ENCODE results near the gene GATA5.

GRCh38 chr20:62429455-62430310 is 46.1 kb downstream of the GATA5 start:
- TF ChIP-seq EZH2phosphoT487 (conservative IDR thresholded peaks at IDR 0.05; ENCODE audit: low read length) = no peak
- TF ChIP-seq, protein P1, sequence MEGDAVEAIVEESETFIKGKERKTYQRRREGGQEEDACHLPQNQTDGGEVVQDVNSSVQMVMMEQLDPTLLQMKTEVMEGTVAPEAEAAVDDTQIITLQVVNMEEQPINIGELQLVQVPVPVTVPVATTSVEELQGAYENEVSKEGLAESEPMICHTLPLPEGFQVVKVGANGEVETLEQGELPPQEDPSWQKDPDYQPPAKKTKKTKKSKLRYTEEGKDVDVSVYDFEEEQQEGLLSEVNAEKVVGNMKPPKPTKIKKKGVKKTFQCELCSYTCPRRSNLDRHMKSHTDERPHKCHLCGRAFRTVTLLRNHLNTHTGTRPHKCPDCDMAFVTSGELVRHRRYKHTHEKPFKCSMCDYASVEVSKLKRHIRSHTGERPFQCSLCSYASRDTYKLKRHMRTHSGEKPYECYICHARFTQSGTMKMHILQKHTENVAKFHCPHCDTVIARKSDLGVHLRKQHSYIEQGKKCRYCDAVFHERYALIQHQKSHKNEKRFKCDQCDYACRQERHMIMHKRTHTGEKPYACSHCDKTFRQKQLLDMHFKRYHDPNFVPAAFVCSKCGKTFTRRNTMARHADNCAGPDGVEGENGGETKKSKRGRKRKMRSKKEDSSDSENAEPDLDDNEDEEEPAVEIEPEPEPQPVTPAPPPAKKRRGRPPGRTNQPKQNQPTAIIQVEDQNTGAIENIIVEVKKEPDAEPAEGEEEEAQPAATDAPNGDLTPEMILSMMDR (IDR thresholded peaks at IDR 0.05; ENCODE audit: insufficient read depth, low read length, poor library complexity, severe bottlenecking) = no peak

Measured in SU-DHL-6 (cell line).